ENCODE data around the gene THAP3.
A peak's percentile ranks its signal among the peaks of the same experiment; 100 is the strongest.
"Not testable (repeated sequence)": the region's sequence is repeated elsewhere in the genome, so short reads cannot be mapped to it uniquely, and the experiment has no call there.

Gene THAP3

GRCh38 chr1:6635910-6636760 lies 11.5 kb downstream of the THAP3 start:
- no peak for DNase-seq

- DNase-seq: not testable (repeated sequence)
Measured at GRCh38 chr1:6636778-6637177, 12.1 kb downstream of the THAP3 start.

- no peak for DNase-seq
Measured at GRCh38 chr1:6637770-6638169, 13.1 kb downstream of the THAP3 start.

GRCh38 chr1:6638226-6638625 lies 13.6 kb downstream of the THAP3 start:
- no peak for DNase-seq

- not testable (repeated sequence) for DNase-seq
Measured at GRCh38 chr1:6640867-6641266, 16.2 kb downstream of the THAP3 start.

- DNase-seq: no peak
Measured at GRCh38 chr1:6645018-6645417, 20.4 kb downstream of the THAP3 start.

GRCh38 chr1:6646499-6647148 lies 22.0 kb downstream of the THAP3 start:
- DNase-seq: peak; percentile 67

GRCh38 chr1:6648556-6648955 lies 23.9 kb downstream of the THAP3 start:
- no peak for DNase-seq

- DNase-seq: no peak
Measured at GRCh38 chr1:6651909-6652308, 27.2 kb downstream of the THAP3 start.

GRCh38 chr1:6652986-6653385 lies 28.3 kb downstream of the THAP3 start:
- no peak for DNase-seq

GRCh38 chr1:6653436-6654290 lies 29.0 kb downstream of the THAP3 start:
- DNase-seq: no peak

GRCh38 chr1:6657138-6657537 lies 32.5 kb downstream of the THAP3 start:
- no peak for DNase-seq

GRCh38 chr1:6658359-6659060 lies 33.8 kb downstream of the THAP3 start:
- DNase-seq: no peak

- no peak for DNase-seq
Measured at GRCh38 chr1:6660415-6661049, 35.9 kb downstream of the THAP3 start.

- not testable (repeated sequence) for DNase-seq
Measured at GRCh38 chr1:6662468-6662867, 37.8 kb downstream of the THAP3 start.

GRCh38 chr1:6666696-6667095 lies 42.0 kb downstream of the THAP3 start:
- DNase-seq: no peak

- DNase-seq: no peak
Measured at GRCh38 chr1:6667139-6667538, 42.5 kb downstream of the THAP3 start.

- DNase-seq: no peak
Measured at GRCh38 chr1:6668503-6668902, 43.8 kb downstream of the THAP3 start.

- no peak for DNase-seq
Measured at GRCh38 chr1:6672558-6672957, 47.9 kb downstream of the THAP3 start.

- no peak for DNase-seq
Measured at GRCh38 chr1:6673816-6674398, 49.2 kb downstream of the THAP3 start.

GRCh38 chr1:6674771-6675170 lies 50.1 kb downstream of the THAP3 start:
- DNase-seq: no peak

- DNase-seq: no peak
Measured at GRCh38 chr1:6675941-6676340, 51.3 kb downstream of the THAP3 start.

Measured in CD4-positive, alpha-beta T cell treated with Interleukin-17A for 1 hour (primary cell).